ENCODE results near the gene THAP5. TPM values are rescaled to one million over a fixed set of nuclear protein-coding genes. Genes with fewer than 3 reads are reported as not detected.

The THAP5 gene
- total RNA-seq, 1 donor from 2014 or later, result 28.2 TPM

GRCh38 chr7:108590606-108591005 lies 21.1 kb upstream of the THAP5 start:
- TF ChIP-seq CTCF (conservative IDR thresholded peaks at IDR 0.05), result no peak
- no peak for DNase-seq (ENCODE audit: low read depth, low spot score)
- no peak overlapping the region for H3K27ac Mint-ChIP-seq (ENCODE audit: unreplicated experiment)
- H3K4me1 Mint-ChIP-seq, result peaks cover 11% of the 10 kb centered on the region
- no peaks in the 10 kb centered on the region for H3K9me3 Mint-ChIP-seq
- no peak overlapping the region for H3K4me3 Mint-ChIP-seq
- peaks cover 3% of the 10 kb centered on the region for H3K27me3 Mint-ChIP-seq (ENCODE audit: low read depth)
- H3K36me3 Mint-ChIP-seq (ENCODE audit: low read depth), result no peaks in the 10 kb centered on the region

- Mint-ChIP-seq H3K27me3 (ENCODE audit: low read depth) (peaks cover 3% of the 10 kb centered on the region), H3K4me1 (peaks cover 11% of the 10 kb centered on the region), H3K9me3 (no peaks in the 10 kb centered on the region), H3K36me3 (ENCODE audit: low read depth) (no peaks in the 10 kb centered on the region), H3K4me3 (no peak overlapping the region), H3K27ac (ENCODE audit: unreplicated experiment) (no peak overlapping the region)
- DNase-seq (ENCODE audit: low read depth, low spot score), result no peak
- TF ChIP-seq CTCF (conservative IDR thresholded peaks at IDR 0.05), result no peak
Observed at GRCh38 chr7:108589874-108590273, 20.4 kb upstream of the THAP5 start.

GRCh38 chr7:108589199-108589598 lies 19.7 kb upstream of the THAP5 start:
- H3K27ac Mint-ChIP-seq (ENCODE audit: unreplicated experiment), result no peak overlapping the region
- H3K27me3 Mint-ChIP-seq (ENCODE audit: low read depth), result peaks cover 3% of the 10 kb centered on the region
- H3K36me3 Mint-ChIP-seq (ENCODE audit: low read depth), result no peaks in the 10 kb centered on the region
- H3K9me3 Mint-ChIP-seq, result no peaks in the 10 kb centered on the region
- H3K4me3 Mint-ChIP-seq, result no peak overlapping the region
- no peak for DNase-seq (ENCODE audit: low read depth, low spot score)
- no peak for TF ChIP-seq CTCF (conservative IDR thresholded peaks at IDR 0.05)
- H3K4me1 Mint-ChIP-seq, result peaks cover 11% of the 10 kb centered on the region

GRCh38 chr7:108586274-108586710 lies 16.8 kb upstream of the THAP5 start:
- no peak for DNase-seq (ENCODE audit: low read depth, low spot score)
- H3K27me3 Mint-ChIP-seq (ENCODE audit: low read depth), result peaks cover 3% of the 10 kb centered on the region
- H3K4me1 Mint-ChIP-seq, result peaks cover 4% of the 10 kb centered on the region
- H3K27ac Mint-ChIP-seq (ENCODE audit: unreplicated experiment), result no peak overlapping the region
- H3K4me3 Mint-ChIP-seq, result no peak overlapping the region
- no peaks in the 10 kb centered on the region for H3K9me3 Mint-ChIP-seq
- TF ChIP-seq CTCF (conservative IDR thresholded peaks at IDR 0.05), result no peak
- no peaks in the 10 kb centered on the region for H3K36me3 Mint-ChIP-seq (ENCODE audit: low read depth)

GRCh38 chr7:108585843-108586242 lies 16.3 kb upstream of the THAP5 start:
- DNase-seq (ENCODE audit: low read depth, low spot score), result no peak
- Mint-ChIP-seq H3K27me3 (ENCODE audit: low read depth) (peaks cover 3% of the 10 kb centered on the region), H3K27ac (ENCODE audit: unreplicated experiment) (no peak overlapping the region), H3K4me3 (no peak overlapping the region), H3K4me1 (peaks cover 4% of the 10 kb centered on the region), H3K9me3 (no peaks in the 10 kb centered on the region), H3K36me3 (ENCODE audit: low read depth) (no peaks in the 10 kb centered on the region)
- TF ChIP-seq CTCF (conservative IDR thresholded peaks at IDR 0.05), result no peak

- H3K4me1 Mint-ChIP-seq, result no peaks in the 10 kb centered on the region
- H3K27ac Mint-ChIP-seq (ENCODE audit: unreplicated experiment), result no peak overlapping the region
- TF ChIP-seq CTCF (conservative IDR thresholded peaks at IDR 0.05), result no peak
- H3K27me3 Mint-ChIP-seq (ENCODE audit: low read depth), result peaks cover 3% of the 10 kb centered on the region
- no peak for DNase-seq (ENCODE audit: low read depth, low spot score)
- no peak overlapping the region for H3K4me3 Mint-ChIP-seq
- peaks cover 5% of the 10 kb centered on the region for H3K36me3 Mint-ChIP-seq (ENCODE audit: low read depth)
- H3K9me3 Mint-ChIP-seq, result no peaks in the 10 kb centered on the region
Observed at GRCh38 chr7:108584211-108584610, 14.7 kb upstream of the THAP5 start.
